GM23338 (cell line): ENCODE results near the gene SSR3. TPM values are rescaled to one million over a fixed set of nuclear protein-coding genes. Genes with fewer than 3 reads are reported as not detected.

Experiments
- ATAC-seq: fragments of 200-7000 bp; cut with Tn5 transposase; 3 replicates; pipeline ENCODE4 v1.9.1; 2020
- DNase-seq: peaks from one replicate; pipeline ENCODE4 v3.0.0-alpha.2; 2015; ENCODE audit warnings: low spot score
- H2AFZ ChIP-seq: fragments of 200-600 bp; sonication (generic); 2 replicates; pipeline ENCODE4 v1.8.0; 2016; ENCODE audit warnings: antibody characterized with exemption, mild to moderate bottlenecking, moderate library complexity
- H3F3A ChIP-seq: fragments of 200-600 bp; sonication (generic); replicated peaks from 2 replicates; pipeline ENCODE4 v1.8.0; 2017; ENCODE audit warnings: antibody characterized with exemption, mixed run types, low read depth
- H3K27ac ChIP-seq: fragments of 200-600 bp; sonication (generic); 2 replicates; pipeline ENCODE4 v1.6.1; 2016; ENCODE audit warnings: low read depth
- H3K27me3 ChIP-seq: fragments of 200-600 bp; sonication (generic); 2 replicates; pipeline ENCODE4 v1.8.0; 2016; ENCODE audit warnings: mild to moderate bottlenecking, mixed run types, moderate library complexity; ENCODE audit not compliant: insufficient read depth
- H3K36me3 ChIP-seq: fragments of 200-600 bp; sonication (generic); 2 replicates; pipeline ENCODE4 v1.8.0; 2016; ENCODE audit warnings: mild to moderate bottlenecking; ENCODE audit not compliant: insufficient read depth
- H3K4me1 ChIP-seq: fragments of 200-600 bp; sonication (generic); 2 replicates; pipeline ENCODE4 v1.8.0; 2016; ENCODE audit warnings: mild to moderate bottlenecking, moderate library complexity; ENCODE audit not compliant: insufficient read depth
- H3K4me2 ChIP-seq: fragments of 200-600 bp; sonication (generic); 2 replicates; pipeline ENCODE4 v1.7.1; 2017; ENCODE audit warnings: mixed run types
- H3K4me3 ChIP-seq: fragments of 200-600 bp; sonication (generic); 2 replicates; pipeline ENCODE4 v1.6.1; 2016; ENCODE audit warnings: mixed run types
- H3K79me2 ChIP-seq: fragments of 200-600 bp; sonication (generic); replicated peaks from 2 replicates; pipeline ENCODE4 v1.8.0; 2017; ENCODE audit warnings: mild to moderate bottlenecking; ENCODE audit not compliant: insufficient read depth
- H3K9me2 ChIP-seq: fragments of 200-600 bp; sonication (generic); 2 replicates; pipeline ENCODE4 v1.8.0; 2017; ENCODE audit not compliant: insufficient read depth
- H4K20me1 ChIP-seq: fragments of 200-600 bp; sonication (generic); replicated peaks from 2 replicates; pipeline ENCODE4 v1.8.0; 2017; ENCODE audit warnings: mild to moderate bottlenecking; ENCODE audit not compliant: insufficient read depth
- H3K27ac Mint-ChIP-seq: 2 replicates; pipeline ENCODE4 v1.8.0; 2020; ENCODE audit warnings: inconsistent platforms, mild to moderate bottlenecking, moderate library complexity, mixed read lengths
- H3K27me3 Mint-ChIP-seq: 3 replicates; pipeline ENCODE4 v1.8.0; 2022; ENCODE audit warnings: low read depth, mild to moderate bottlenecking, moderate library complexity, mixed read lengths, inconsistent platforms; ENCODE audit not compliant: insufficient read depth, poor library complexity
- H3K36me3 Mint-ChIP-seq: 3 replicates; pipeline ENCODE4 v1.8.0; 2021; ENCODE audit warnings: low read depth, mild to moderate bottlenecking, inconsistent platforms, moderate library complexity, mixed read lengths
- H3K4me1 Mint-ChIP-seq: 3 replicates; pipeline ENCODE4 v1.8.0; 2020; ENCODE audit warnings: mild to moderate bottlenecking, inconsistent platforms, mixed read lengths
- H3K4me3 Mint-ChIP-seq: 3 replicates; pipeline ENCODE4 v1.8.0; 2021; ENCODE audit warnings: moderate library complexity, mild to moderate bottlenecking, inconsistent platforms, mixed read lengths
- H3K9me3 Mint-ChIP-seq: 3 replicates; pipeline ENCODE4 v1.8.0; 2020; ENCODE audit warnings: moderate library complexity, mild to moderate bottlenecking, inconsistent platforms, mixed read lengths
- CREB1 ChIP-seq: fragments of 250-450 bp; sonication (Bioruptor Pico); IDR thresholded peaks from 2 replicates; pipeline ENCODE4 v1.5.0; 2020; ENCODE audit warnings: low read depth, mild to moderate bottlenecking, moderate library complexity
- CTCF ChIP-seq, 2 experiments: fragments of 200-600 bp in 1 of 2; sonication (generic) in 1 of 2; conservative IDR thresholded peaks; 2 replicates each; pipeline versions ENCODE4 v1.5.1 to v1.6.1; 2016 to 2017; ENCODE audit warnings: antibody characterized with exemption in 2 of 2, low read depth in 2 of 2, mild to moderate bottlenecking in 2 of 2, moderate library complexity in 1 of 2
- ETS1 ChIP-seq: IDR thresholded peaks from 2 replicates; pipeline ENCODE4 v1.6.1; 2016; ENCODE audit warnings: antibody characterized with exemption
- EZH2 ChIP-seq: fragments of 200-600 bp; sonication (generic); IDR thresholded peaks from one replicate; pipeline ENCODE4 v1.8.0; 2017; ENCODE audit warnings: antibody characterized with exemption, mild to moderate bottlenecking, low read depth; ENCODE audit not compliant: unreplicated experiment
- JUNB ChIP-seq: IDR thresholded peaks from one replicate; pipeline ENCODE4 v1.6.1; 2016; ENCODE audit warnings: antibody characterized with exemption; ENCODE audit not compliant: unreplicated experiment
- NANOG ChIP-seq: IDR thresholded peaks from 2 replicates; pipeline ENCODE4 v1.6.1; 2016; ENCODE audit warnings: antibody characterized with exemption, borderline replicate concordance
- POLR2AphosphoS5 ChIP-seq: IDR thresholded peaks from 2 replicates; pipeline ENCODE4 v1.6.1; 2016; ENCODE audit warnings: antibody characterized with exemption, low read depth
- REST ChIP-seq: IDR thresholded peaks from one replicate; pipeline ENCODE4 v1.6.1; 2018; ENCODE audit warnings: antibody characterized with exemption; ENCODE audit not compliant: unreplicated experiment
- STAT1 ChIP-seq: IDR thresholded peaks from one replicate; pipeline ENCODE4 v1.6.1; 2016; ENCODE audit warnings: antibody characterized with exemption; ENCODE audit not compliant: unreplicated experiment
- ZNF114 ChIP-seq: fragments of 250-450 bp; sonication (Bioruptor Pico); IDR thresholded peaks from 2 replicates; pipeline ENCODE4 v1.5.0; 2020; ENCODE audit warnings: mild to moderate bottlenecking, moderate library complexity
- ZNF462 ChIP-seq: fragments of 250-450 bp; sonication (Bioruptor Pico); IDR thresholded peaks from 2 replicates; pipeline ENCODE4 v1.5.0; 2020; ENCODE audit warnings: mild to moderate bottlenecking, moderate library complexity
- polyA plus RNA-seq: library from polyadenylated mRNA; unstranded; fragments of >200 nt; fragmentation: Nextera tagmentation; extraction: Ambion mirVana; gene quantifications from 2 replicates; pipeline ENCODE4 v1.2.1, GENCODE V29; 2016
- total RNA-seq: library from RNA; depleted of rRNA; stranded (reverse); fragments of >200 nt; shearing (Covaris generic); gene quantifications from 2 replicates; pipeline ENCODE4 v1.2.3, GENCODE V29; 2014

The SSR3 gene
- total and polyA plus RNA-seq, 2 experiments from 2014 or later: 143 to 173 TPM

- Mint-ChIP-seq H3K27me3 (peaks cover 5% of the 10 kb centered on the region), H3K4me1 (peaks cover 33% of the 10 kb centered on the region), H3K36me3 (peaks cover 17% of the 10 kb centered on the region; the same call in 2 of the 3 replicates), H3K4me3 (no peak overlapping the region), H3K27ac (peak overlapping the region; percentile 5; the same call in 1 of the 2 replicates), H3K9me3 (no peaks in the 10 kb centered on the region)
- Histone ChIP-seq H3K4me1 (peaks cover 8% of the 10 kb centered on the region), H3K27ac (no peak overlapping the region), H3K9me2 (no peaks in the 10 kb centered on the region), H3K27me3 (no peaks in the 10 kb centered on the region), H3K4me2 (no peak overlapping the region), H3K4me3 (no peak overlapping the region), H3K36me3 (peaks cover 7% of the 10 kb centered on the region; the same call in 1 of the 2 replicates), H3F3A (no peaks in the 10 kb centered on the region), H3K79me2 (no peaks in the 10 kb centered on the region), H2AFZ (no peak overlapping the region), H4K20me1 (no peaks in the 10 kb centered on the region; the same call in none of the 2 replicates)
- no peak for DNase-seq
- no peak for ATAC-seq
- TF ChIP-seq CTCF (conservative IDR thresholded peaks at IDR 0.05; ENCODE audit: low read depth in 2 of 2): no peak
- TF ChIP-seq JUNB: no peak
- TF ChIP-seq REST: no peak
- no peak for TF ChIP-seq EZH2
- no peak for TF ChIP-seq POLR2AphosphoS5
- TF ChIP-seq ZNF114 (CRISPR knock-in tag): no peak
- TF ChIP-seq CREB1 (CRISPR knock-in tag): no peak
- no peak for TF ChIP-seq ETS1
- no peak for TF ChIP-seq STAT1
- no peak for TF ChIP-seq ZNF462 (CRISPR knock-in tag)
- no peak for TF ChIP-seq NANOG
These were observed 19.1 kb downstream of the SSR3 start for GRCh38 chr3:156535798-156536197.
